Neutrophil (primary cell): ENCODE measurements around the gene POLDIP2.
"Not testable (repeated sequence)": the region's sequence is repeated elsewhere in the genome, so short reads cannot be mapped to it uniquely, and the experiment has no call there.

Source experiments
- H3K27ac ChIP-seq: fragments of 200-600 bp; sonication (generic); 2 replicates; pipeline ENCODE4 v1.5.1; 2016; ENCODE audit warnings: mild to moderate bottlenecking, moderate library complexity
- H3K27me3 ChIP-seq: fragments of 200-600 bp; sonication (generic); 2 replicates; pipeline ENCODE4 v1.6.0; 2016; ENCODE audit warnings: mild to moderate bottlenecking
- H3K36me3 ChIP-seq: fragments of 200-600 bp; sonication (generic); 2 replicates; pipeline ENCODE4 v1.5.1; 2017
- H3K4me1 ChIP-seq, 2 experiments: fragments of 200-600 bp in 1 of 2; sonication (generic) in 1 of 2; 1 replicate in 1 of 2; 2 replicates in 1 of 2; pipeline versions ENCODE4 v1.5.1 to v1.6.1; 2013 to 2016; ENCODE audit warnings: low read depth in 1 of 2, low read length in 1 of 2, mild to moderate bottlenecking in 1 of 2, moderate library complexity in 1 of 2; ENCODE audit not compliant: control insufficient read depth in 1 of 2, insufficient read depth in 1 of 2
- H3K4me3 ChIP-seq, 2 experiments: fragments of 200-600 bp in 1 of 2; sonication (generic) in 1 of 2; 1 replicate in 1 of 2; 2 replicates in 1 of 2; pipeline ENCODE4 v1.5.1; 2013 to 2016; ENCODE audit warnings: low read depth in 1 of 2, low read length in 1 of 2, mild to moderate bottlenecking in 1 of 2, moderate library complexity in 1 of 2
- H3K9me3 ChIP-seq: fragments of 200-600 bp; sonication (generic); 2 replicates; pipeline ENCODE4 v1.5.1; 2016
- TF ChIP-seq, protein P1 (sequence below): fragments of 200-600 bp; sonication (generic); IDR thresholded peaks from 2 replicates; pipeline ENCODE4 v1.5.1; 2016; ENCODE audit warnings: antibody characterized with exemption

POLDIP2 gene

DNA sequence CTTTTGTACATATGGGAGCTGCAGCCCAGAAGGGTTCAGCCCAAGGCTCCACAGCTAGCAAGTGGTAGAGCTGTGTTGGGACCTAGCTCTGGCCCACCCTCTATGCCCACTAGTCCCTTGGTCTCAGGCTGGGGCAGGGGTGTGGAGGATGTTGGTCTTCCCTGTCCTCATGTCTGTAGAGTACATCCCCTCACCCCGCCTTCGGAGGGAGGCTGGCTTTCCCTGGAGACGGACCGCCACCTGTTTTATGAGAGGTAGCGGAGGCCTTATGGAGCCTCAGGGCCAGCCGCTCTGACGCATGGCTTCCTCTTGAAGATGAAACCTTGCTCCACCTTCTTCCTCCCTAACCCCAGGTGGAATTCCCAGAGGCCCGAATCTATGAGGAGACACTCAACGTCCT is 13.3 kb downstream of the POLDIP2 start:
- H3K27ac ChIP-seq = no peak overlapping the region
- no peaks in the 10 kb centered on the region for H3K4me1 ChIP-seq
- H3K27me3 ChIP-seq = no peaks in the 10 kb centered on the region
- TF ChIP-seq, protein P1, sequence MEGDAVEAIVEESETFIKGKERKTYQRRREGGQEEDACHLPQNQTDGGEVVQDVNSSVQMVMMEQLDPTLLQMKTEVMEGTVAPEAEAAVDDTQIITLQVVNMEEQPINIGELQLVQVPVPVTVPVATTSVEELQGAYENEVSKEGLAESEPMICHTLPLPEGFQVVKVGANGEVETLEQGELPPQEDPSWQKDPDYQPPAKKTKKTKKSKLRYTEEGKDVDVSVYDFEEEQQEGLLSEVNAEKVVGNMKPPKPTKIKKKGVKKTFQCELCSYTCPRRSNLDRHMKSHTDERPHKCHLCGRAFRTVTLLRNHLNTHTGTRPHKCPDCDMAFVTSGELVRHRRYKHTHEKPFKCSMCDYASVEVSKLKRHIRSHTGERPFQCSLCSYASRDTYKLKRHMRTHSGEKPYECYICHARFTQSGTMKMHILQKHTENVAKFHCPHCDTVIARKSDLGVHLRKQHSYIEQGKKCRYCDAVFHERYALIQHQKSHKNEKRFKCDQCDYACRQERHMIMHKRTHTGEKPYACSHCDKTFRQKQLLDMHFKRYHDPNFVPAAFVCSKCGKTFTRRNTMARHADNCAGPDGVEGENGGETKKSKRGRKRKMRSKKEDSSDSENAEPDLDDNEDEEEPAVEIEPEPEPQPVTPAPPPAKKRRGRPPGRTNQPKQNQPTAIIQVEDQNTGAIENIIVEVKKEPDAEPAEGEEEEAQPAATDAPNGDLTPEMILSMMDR = no peak
- peaks cover 97% of the 10 kb centered on the region for H3K36me3 ChIP-seq
- H3K9me3 ChIP-seq = no peaks in the 10 kb centered on the region
- H3K4me3 ChIP-seq = no peak overlapping the region

DNA sequence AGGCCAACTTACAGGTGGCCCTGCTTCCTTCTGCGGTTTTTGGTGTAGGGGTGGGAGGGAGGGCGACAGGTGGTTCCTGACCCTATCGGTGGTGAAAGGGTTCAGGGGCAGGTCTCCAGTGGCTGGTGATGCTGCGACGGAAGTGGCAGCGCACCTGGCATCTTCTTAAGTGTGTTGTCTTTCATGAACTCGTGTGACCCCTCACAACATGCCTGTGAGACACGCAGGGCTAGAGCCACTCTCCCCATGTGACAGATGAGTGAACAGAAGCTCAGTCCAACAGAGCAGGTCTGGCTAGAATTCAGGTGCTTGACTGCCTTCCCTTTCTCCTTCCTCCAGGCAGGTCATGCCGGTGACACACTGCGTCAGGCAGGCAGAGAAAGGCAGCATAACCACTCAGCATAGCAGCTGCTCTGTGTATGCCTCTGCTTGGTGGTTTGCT is 13.8 kb downstream of the POLDIP2 start:
- Histone ChIP-seq H3K4me3 (no peak overlapping the region), H3K36me3 (peaks cover 92% of the 10 kb centered on the region)

DNA sequence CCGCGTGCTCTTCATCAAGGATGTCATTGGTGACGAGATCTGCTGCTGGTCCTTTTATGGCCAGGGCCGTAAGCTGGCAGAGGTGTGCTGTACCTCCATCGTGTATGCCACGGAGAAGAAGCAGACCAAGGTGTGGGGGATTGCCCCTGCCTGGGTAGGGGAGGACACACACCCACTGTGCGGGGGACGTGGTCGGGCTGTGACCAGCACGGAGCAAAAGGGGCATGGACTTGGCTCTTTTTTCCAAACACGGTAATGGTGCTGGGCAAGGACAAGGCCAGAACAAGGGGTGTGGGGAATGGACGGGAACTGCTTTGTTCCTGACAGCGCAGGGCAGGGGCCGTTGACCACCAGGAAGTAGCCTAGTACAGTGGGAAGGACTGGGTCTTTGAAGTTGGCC is 15.0 kb downstream of the POLDIP2 start:
- Histone ChIP-seq H3K36me3 (peaks cover 80% of the 10 kb centered on the region), H3K9me3 (no peaks in the 10 kb centered on the region), H3K27ac (no peak overlapping the region), H3K27me3 (no peaks in the 10 kb centered on the region), H3K4me1 (no peaks in the 10 kb centered on the region), H3K4me3 (no peak overlapping the region)
- TF ChIP-seq, protein P1 = no peak

More for the DNA sequence above, 13.8 kb downstream of the POLDIP2 start:
- Histone ChIP-seq H3K27me3 (no peaks in the 10 kb centered on the region), H3K9me3 (no peaks in the 10 kb centered on the region), H3K27ac (no peak overlapping the region), H3K4me1 (no peaks in the 10 kb centered on the region)
- TF ChIP-seq, protein P1 = no peak

DNA sequence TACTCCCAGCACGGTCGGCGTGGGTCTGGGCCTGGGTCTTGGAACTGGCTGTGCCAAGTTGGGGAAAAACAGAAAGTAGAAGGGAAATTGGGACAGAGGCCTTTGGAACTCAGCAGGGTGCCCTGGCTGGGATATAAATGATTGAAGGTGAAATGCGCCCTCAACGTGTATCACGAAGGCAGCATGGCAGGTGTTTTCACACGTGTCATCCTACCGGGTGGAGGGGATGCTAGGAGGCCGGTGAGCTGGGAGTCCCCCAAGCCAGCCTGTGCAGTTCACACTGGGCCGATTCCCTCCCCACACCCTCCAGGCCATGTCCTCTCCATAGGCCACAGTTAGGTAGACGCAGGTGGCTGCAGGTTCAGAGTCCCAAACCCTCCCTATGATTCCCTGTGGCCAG is 15.8 kb downstream of the POLDIP2 start:
- H3K27me3 ChIP-seq = no peaks in the 10 kb centered on the region
- H3K36me3 ChIP-seq = peaks cover 72% of the 10 kb centered on the region
- no peak overlapping the region for H3K27ac ChIP-seq
- no peaks in the 10 kb centered on the region for H3K9me3 ChIP-seq
- H3K4me3 ChIP-seq = no peak overlapping the region
- H3K4me1 ChIP-seq = peaks cover 3 to 4% of the 10 kb centered on the region in 2 experiments
- TF ChIP-seq, protein P1 = no peak

DNA sequence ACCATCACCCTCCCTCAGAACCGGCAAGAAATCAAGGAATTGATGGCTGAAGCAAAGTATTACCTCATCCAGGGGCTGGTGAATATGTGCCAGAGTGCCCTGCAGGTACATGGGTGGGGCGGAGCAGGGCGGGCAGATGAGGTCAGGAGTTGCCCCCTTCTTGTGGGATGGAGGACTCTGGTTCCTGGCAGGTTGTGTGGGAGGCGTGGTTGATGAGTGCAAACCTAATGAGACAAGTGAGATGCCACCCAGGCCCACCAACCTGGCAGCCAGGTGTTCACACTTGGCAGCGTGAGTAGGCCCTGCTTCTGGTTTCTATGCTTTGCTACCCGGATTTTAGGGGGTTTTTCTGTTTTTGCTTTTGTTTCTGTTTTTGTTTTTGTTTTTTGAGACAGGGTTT is 17.0 kb downstream of the POLDIP2 start:
- Histone ChIP-seq H3K36me3 (peaks cover 61% of the 10 kb centered on the region), H3K9me3 (no peaks in the 10 kb centered on the region), H3K4me3 (no peak overlapping the region), H3K27me3 (no peaks in the 10 kb centered on the region), H3K27ac (no peak overlapping the region), H3K4me1 (peaks cover 11 to 12% of the 10 kb centered on the region in 2 experiments)
- TF ChIP-seq, protein P1 = no peak

DNA sequence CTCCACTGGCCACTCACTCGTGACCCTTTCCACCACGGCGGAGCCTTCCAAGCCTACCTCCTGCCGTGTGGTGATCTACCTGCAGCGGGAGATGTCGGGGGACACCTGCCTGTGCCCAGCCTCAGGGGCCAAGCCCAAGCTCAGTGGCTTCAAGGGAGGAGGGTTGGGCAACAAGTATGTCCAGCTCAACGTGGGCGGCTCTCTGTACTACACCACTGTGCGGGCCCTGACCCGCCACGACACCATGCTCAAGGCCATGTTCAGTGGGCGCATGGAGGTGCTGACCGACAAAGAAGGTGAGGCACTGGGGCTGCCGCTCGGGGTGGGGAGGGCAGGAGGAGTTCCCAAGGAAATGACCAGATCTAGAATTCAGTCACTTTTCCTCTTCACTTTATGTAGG is 17.9 kb downstream of the POLDIP2 start:
- TF ChIP-seq, protein P1 = no peak
- no peaks in the 10 kb centered on the region for H3K27me3 ChIP-seq
- H3K36me3 ChIP-seq = peaks cover 52% of the 10 kb centered on the region
- H3K27ac ChIP-seq = no peak overlapping the region
- H3K9me3 ChIP-seq = no peaks in the 10 kb centered on the region
- peaks cover 19% of the 10 kb centered on the region in 2 experiments for H3K4me1 ChIP-seq
- no peak overlapping the region for H3K4me3 ChIP-seq

DNA sequence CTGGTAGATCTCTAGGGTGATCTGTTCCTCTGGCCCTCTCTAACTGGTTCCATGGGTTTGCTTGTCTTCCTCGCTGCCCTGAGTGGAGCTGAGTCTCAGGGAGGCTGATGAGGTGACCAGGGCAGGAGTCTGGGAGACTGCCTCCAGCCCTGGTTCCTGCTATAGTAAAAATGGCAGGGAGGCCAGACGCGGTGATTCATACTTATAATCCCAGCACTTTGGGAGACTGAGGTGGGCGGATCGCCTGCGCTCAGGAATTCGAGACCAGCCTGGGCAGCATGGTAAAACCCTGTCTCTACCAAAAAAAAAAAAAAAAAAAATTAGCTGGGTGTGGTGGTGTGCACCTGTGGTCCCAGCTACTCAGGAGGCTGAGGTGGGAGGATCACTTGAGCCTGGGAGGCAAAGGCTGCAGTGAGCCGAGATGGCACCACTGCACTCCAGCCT is 18.5 kb downstream of the POLDIP2 start:
- not testable (repeated sequence) for H3K27me3 ChIP-seq

More for the DNA sequence above, 18.5 kb downstream of the POLDIP2 start:
- H3K4me1 ChIP-seq = peaks cover 25 to 26% of the 10 kb centered on the region in 2 experiments
- not testable (repeated sequence) for H3K4me3 ChIP-seq, H3K27ac ChIP-seq, H3K9me3 ChIP-seq
- H3K36me3 ChIP-seq = peaks cover 45% of the 10 kb centered on the region
